Measurements from ENCODE around the gene MBD5.
A peak's percentile ranks its signal among the peaks of the same experiment; 100 is the strongest.

MBD5 gene

GRCh38 chr2:148110184-148110583 is 89.3 kb downstream of the MBD5 start:
- no peak overlapping the region for H3K9ac ChIP-seq (ENCODE audit: low read depth, low read length)
- no peaks in the 10 kb centered on the region for H3K36me3 ChIP-seq (ENCODE audit: control insufficient read depth, insufficient read depth, low read length)
- no peaks in the 10 kb centered on the region for H3K4me1 ChIP-seq (ENCODE audit: control insufficient read depth, insufficient read depth, low read length)
- no peak overlapping the region for H3K4me3 ChIP-seq (ENCODE audit: low read depth, low read length)
- H3K9me3 ChIP-seq (ENCODE audit: control insufficient read depth, insufficient read depth, low read length): no peaks in the 10 kb centered on the region
- H3K27ac ChIP-seq (ENCODE audit: low read depth, low read length): no peak overlapping the region
- H3K27me3 ChIP-seq (ENCODE audit: control insufficient read depth, insufficient read depth, low read length): no peaks in the 10 kb centered on the region

GRCh38 chr2:148122788-148123187 is 101.9 kb downstream of the MBD5 start:
- Histone ChIP-seq H3K4me1 (ENCODE audit: control insufficient read depth, insufficient read depth, low read length) (no peaks in the 10 kb centered on the region), H3K36me3 (ENCODE audit: control insufficient read depth, insufficient read depth, low read length) (no peaks in the 10 kb centered on the region), H3K9ac (ENCODE audit: low read depth, low read length) (no peak overlapping the region)

GRCh38 chr2:148124271-148124670 is 103.4 kb downstream of the MBD5 start:
- no peaks in the 10 kb centered on the region for H3K9me3 ChIP-seq (ENCODE audit: control insufficient read depth, insufficient read depth, low read length)
- H3K4me3 ChIP-seq (ENCODE audit: low read depth, low read length): no peak overlapping the region
- H3K9ac ChIP-seq (ENCODE audit: low read depth, low read length): no peak overlapping the region
- no peaks in the 10 kb centered on the region for H3K27me3 ChIP-seq (ENCODE audit: control insufficient read depth, insufficient read depth, low read length)
- H3K4me1 ChIP-seq (ENCODE audit: control insufficient read depth, insufficient read depth, low read length): no peaks in the 10 kb centered on the region
- H3K27ac ChIP-seq (ENCODE audit: low read depth, low read length): no peak overlapping the region
- no peaks in the 10 kb centered on the region for H3K36me3 ChIP-seq (ENCODE audit: control insufficient read depth, insufficient read depth, low read length)

More at GRCh38 chr2:148122788-148123187, 101.9 kb downstream of the MBD5 start:
- Histone ChIP-seq H3K27me3 (ENCODE audit: control insufficient read depth, insufficient read depth, low read length) (no peaks in the 10 kb centered on the region), H3K4me3 (ENCODE audit: low read depth, low read length) (no peak overlapping the region), H3K27ac (ENCODE audit: low read depth, low read length) (no peak overlapping the region), H3K9me3 (ENCODE audit: control insufficient read depth, insufficient read depth, low read length) (no peaks in the 10 kb centered on the region)

GRCh38 chr2:148130581-148130980 is 109.7 kb downstream of the MBD5 start:
- H3K27ac ChIP-seq (ENCODE audit: low read depth, low read length): no peak overlapping the region
- H3K4me3 ChIP-seq (ENCODE audit: low read depth, low read length): no peak overlapping the region
- no peak overlapping the region for H3K9ac ChIP-seq (ENCODE audit: low read depth, low read length)
- no peaks in the 10 kb centered on the region for H3K27me3 ChIP-seq (ENCODE audit: control insufficient read depth, insufficient read depth, low read length)
- no peaks in the 10 kb centered on the region for H3K9me3 ChIP-seq (ENCODE audit: control insufficient read depth, insufficient read depth, low read length)
- no peaks in the 10 kb centered on the region for H3K36me3 ChIP-seq (ENCODE audit: control insufficient read depth, insufficient read depth, low read length)
- H3K4me1 ChIP-seq (ENCODE audit: control insufficient read depth, insufficient read depth, low read length): peaks cover 11% of the 10 kb centered on the region

- H3K9me3 ChIP-seq (ENCODE audit: control insufficient read depth, insufficient read depth, low read length): no peaks in the 10 kb centered on the region
- H3K27me3 ChIP-seq (ENCODE audit: control insufficient read depth, insufficient read depth, low read length): no peaks in the 10 kb centered on the region
- H3K27ac ChIP-seq (ENCODE audit: low read depth, low read length): no peak overlapping the region
- no peak overlapping the region for H3K9ac ChIP-seq (ENCODE audit: low read depth, low read length)
- peaks cover 19% of the 10 kb centered on the region for H3K4me1 ChIP-seq (ENCODE audit: control insufficient read depth, insufficient read depth, low read length)
- H3K4me3 ChIP-seq (ENCODE audit: low read depth, low read length): no peak overlapping the region
- no peaks in the 10 kb centered on the region for H3K36me3 ChIP-seq (ENCODE audit: control insufficient read depth, insufficient read depth, low read length)
Measured at GRCh38 chr2:148132412-148132811, 111.5 kb downstream of the MBD5 start.

- H3K4me1 ChIP-seq (ENCODE audit: control insufficient read depth, insufficient read depth, low read length): peaks cover 19% of the 10 kb centered on the region
- H3K4me3 ChIP-seq (ENCODE audit: low read depth, low read length): no peak overlapping the region; the same call in 1 of the 2 replicates
- no peaks in the 10 kb centered on the region for H3K27me3 ChIP-seq (ENCODE audit: control insufficient read depth, insufficient read depth, low read length)
- no peak overlapping the region for H3K9ac ChIP-seq (ENCODE audit: low read depth, low read length)
- no peaks in the 10 kb centered on the region for H3K36me3 ChIP-seq (ENCODE audit: control insufficient read depth, insufficient read depth, low read length)
- no peaks in the 10 kb centered on the region for H3K9me3 ChIP-seq (ENCODE audit: control insufficient read depth, insufficient read depth, low read length)
- peak overlapping the region; percentile 8 for H3K27ac ChIP-seq (ENCODE audit: low read depth, low read length)
Measured at GRCh38 chr2:148135705-148136104, 114.8 kb downstream of the MBD5 start.

- H3K4me3 ChIP-seq (ENCODE audit: low read depth, low read length): no peak overlapping the region
- H3K27ac ChIP-seq (ENCODE audit: low read depth, low read length): no peak overlapping the region
- H3K36me3 ChIP-seq (ENCODE audit: control insufficient read depth, insufficient read depth, low read length): no peaks in the 10 kb centered on the region
- H3K27me3 ChIP-seq (ENCODE audit: control insufficient read depth, insufficient read depth, low read length): no peaks in the 10 kb centered on the region
- H3K9me3 ChIP-seq (ENCODE audit: control insufficient read depth, insufficient read depth, low read length): no peaks in the 10 kb centered on the region
- no peak overlapping the region for H3K9ac ChIP-seq (ENCODE audit: low read depth, low read length)
- peaks cover 19% of the 10 kb centered on the region for H3K4me1 ChIP-seq (ENCODE audit: control insufficient read depth, insufficient read depth, low read length)
Measured at GRCh38 chr2:148136441-148136840, 115.5 kb downstream of the MBD5 start.

- H3K9me3 ChIP-seq (ENCODE audit: control insufficient read depth, insufficient read depth, low read length): no peaks in the 10 kb centered on the region
- H3K9ac ChIP-seq (ENCODE audit: low read depth, low read length): no peak overlapping the region
- H3K27me3 ChIP-seq (ENCODE audit: control insufficient read depth, insufficient read depth, low read length): no peaks in the 10 kb centered on the region
- H3K4me3 ChIP-seq (ENCODE audit: low read depth, low read length): no peak overlapping the region
- H3K36me3 ChIP-seq (ENCODE audit: control insufficient read depth, insufficient read depth, low read length): no peaks in the 10 kb centered on the region
- H3K4me1 ChIP-seq (ENCODE audit: control insufficient read depth, insufficient read depth, low read length): peaks cover 6% of the 10 kb centered on the region
- H3K27ac ChIP-seq (ENCODE audit: low read depth, low read length): no peak overlapping the region
Measured at GRCh38 chr2:148161909-148162435, 141.1 kb downstream of the MBD5 start.

GRCh38 chr2:148162871-148163270 is 142.0 kb downstream of the MBD5 start:
- H3K36me3 ChIP-seq (ENCODE audit: control insufficient read depth, insufficient read depth, low read length): no peaks in the 10 kb centered on the region
- H3K27ac ChIP-seq (ENCODE audit: low read depth, low read length): no peak overlapping the region
- H3K9me3 ChIP-seq (ENCODE audit: control insufficient read depth, insufficient read depth, low read length): no peaks in the 10 kb centered on the region
- no peak overlapping the region for H3K4me3 ChIP-seq (ENCODE audit: low read depth, low read length)
- no peak overlapping the region for H3K9ac ChIP-seq (ENCODE audit: low read depth, low read length)
- no peaks in the 10 kb centered on the region for H3K27me3 ChIP-seq (ENCODE audit: control insufficient read depth, insufficient read depth, low read length)
- peaks cover 6% of the 10 kb centered on the region for H3K4me1 ChIP-seq (ENCODE audit: control insufficient read depth, insufficient read depth, low read length)

GRCh38 chr2:148165975-148166374 is 145.1 kb downstream of the MBD5 start:
- H3K4me3 ChIP-seq (ENCODE audit: low read depth, low read length): no peak overlapping the region

GRCh38 chr2:148167241-148167766 is 146.4 kb downstream of the MBD5 start:
- H3K36me3 ChIP-seq (ENCODE audit: control insufficient read depth, insufficient read depth, low read length): no peaks in the 10 kb centered on the region
- H3K4me1 ChIP-seq (ENCODE audit: control insufficient read depth, insufficient read depth, low read length): no peaks in the 10 kb centered on the region
- no peak overlapping the region for H3K27ac ChIP-seq (ENCODE audit: low read depth, low read length)
- no peaks in the 10 kb centered on the region for H3K27me3 ChIP-seq (ENCODE audit: control insufficient read depth, insufficient read depth, low read length)
- no peak overlapping the region for H3K9ac ChIP-seq (ENCODE audit: low read depth, low read length)
- no peaks in the 10 kb centered on the region for H3K9me3 ChIP-seq (ENCODE audit: control insufficient read depth, insufficient read depth, low read length)
- no peak overlapping the region for H3K4me3 ChIP-seq (ENCODE audit: low read depth, low read length)

More at GRCh38 chr2:148165975-148166374, 145.1 kb downstream of the MBD5 start:
- H3K27ac ChIP-seq (ENCODE audit: low read depth, low read length): no peak overlapping the region
- no peaks in the 10 kb centered on the region for H3K36me3 ChIP-seq (ENCODE audit: control insufficient read depth, insufficient read depth, low read length)
- peaks cover 6% of the 10 kb centered on the region for H3K4me1 ChIP-seq (ENCODE audit: control insufficient read depth, insufficient read depth, low read length)
- H3K9me3 ChIP-seq (ENCODE audit: control insufficient read depth, insufficient read depth, low read length): no peaks in the 10 kb centered on the region
- H3K9ac ChIP-seq (ENCODE audit: low read depth, low read length): no peak overlapping the region
- H3K27me3 ChIP-seq (ENCODE audit: control insufficient read depth, insufficient read depth, low read length): no peaks in the 10 kb centered on the region
